Upper lobe of left lung (tissue), 6 donors: Measurements from ENCODE around the gene VAV3. TPM values are rescaled to one million over a fixed set of nuclear protein-coding genes. Genes with fewer than 3 reads are reported as not detected.

Experiments
- ATAC-seq, 2 donors: fragments of 200-7000 bp; cut with Tn5 transposase; one replicate each; pipeline ENCODE4 v1.9.1; 2022; ENCODE audit warnings: mild to moderate bottlenecking in 2 of 2, moderate library complexity in 2 of 2; ENCODE audit not compliant: low FRiP score in 2 of 2
- DNase-seq, 2 donors: peaks; one replicate each; pipeline ENCODE4 v3.0.0-alpha.2; 2019 to 2020
- H3K27ac ChIP-seq, 4 donors: fragments of 200-600 bp; sonication (generic); one replicate each; pipeline ENCODE4 v1.5.1; 2016 to 2019
- H3K27me3 ChIP-seq, 4 donors: fragments of 200-600 bp; sonication (generic); one replicate each; pipeline ENCODE4 v1.5.1; 2017 to 2019
- H3K36me3 ChIP-seq, 4 donors: fragments of 200-600 bp; sonication (generic); one replicate each; pipeline ENCODE4 v1.5.1; 2016 to 2019
- H3K4me1 ChIP-seq, 4 donors: fragments of 200-600 bp; sonication (generic); one replicate each; pipeline ENCODE4 v1.5.1; 2018 to 2019
- H3K4me3 ChIP-seq, 4 donors: fragments of 200-600 bp; sonication (generic); one replicate each; pipeline ENCODE4 v1.5.1; 2017 to 2019; ENCODE audit warnings: mild to moderate bottlenecking in 2 of 4, moderate library complexity in 1 of 4
- H3K9me3 ChIP-seq, 4 donors: fragments of 200-600 bp; sonication (generic); one replicate each; pipeline ENCODE4 v1.5.1; 2018 to 2019
- CTCF ChIP-seq, 6 experiments: fragments of 450-650 bp in 4 of 6; fragments of 200-600 bp in 2 of 6; sonication (generic) in 2 of 6; IDR thresholded peaks; one replicate each; pipeline ENCODE4 v1.5.1; 2016 to 2019; ENCODE audit warnings: antibody characterized with exemption in 6 of 6
- EP300 ChIP-seq, 4 donors: sonication (generic); formaldehyde crosslinking; IDR thresholded peaks; one replicate each; pipeline ENCODE4 v1.5.1; 2017; ENCODE audit warnings: antibody characterized with exemption in 4 of 4, control low read depth in 2 of 4
- POLR2A ChIP-seq, 4 donors: fragments of 450-650 bp; IDR thresholded peaks; one replicate each; pipeline ENCODE4 v1.5.1; 2016 to 2017; ENCODE audit warnings: antibody characterized with exemption in 4 of 4, mild to moderate bottlenecking in 2 of 4
- POLR2AphosphoS5 ChIP-seq, 2 donors: sonication (generic); formaldehyde crosslinking; IDR thresholded peaks; one replicate each; pipeline ENCODE4 v1.5.1; 2017; ENCODE audit warnings: antibody characterized with exemption in 2 of 2
- WGBS, 2 donors: methylation state at CpG; one replicate each; pipeline ENCODE4 v1.1.5; 2017 to 2018; 5-methylcytosine and 5-hydroxymethylcytosine counted together
- total RNA-seq, 6 donors: library from RNA; depleted of rRNA in 4 of 6; stranded (reverse); fragments of >200 nt in 4 of 6; gene quantifications; one replicate each; pipeline versions ENCODE4 v1.1.0 to v1.2.1, GENCODE V29; 2016 to 2021
- donor health status: DM: no; HTN: no; CAD: no; lungs with moderate emphysema.
- donor health status: DM: no; HTN: yes; CAD: no; lungs with severe emphysema.

The VAV3 gene
- total RNA-seq, 6 donors from 2014 or later, result 5.9 to 13.6 (median 7.8) TPM

GRCh38 chr1:107618539-107618938 lies 346.4 kb downstream of the VAV3 start:
- H3K9me3 ChIP-seq, result no peaks in the 10 kb centered on the region
- H3K36me3 ChIP-seq, result no peaks in the 10 kb centered on the region
- no peak overlapping the region for H3K4me3 ChIP-seq
- H3K27me3 ChIP-seq, result no peaks in the 10 kb centered on the region
- ATAC-seq (no peak), DNase-seq (no peak)
- no peak overlapping the region for H3K27ac ChIP-seq
- no peaks in the 10 kb centered on the region for H3K4me1 ChIP-seq
- TF ChIP-seq POLR2AphosphoS5 (IDR thresholded peaks at IDR 0.05) (no peak), CTCF (IDR thresholded peaks at IDR 0.05) (no peak), EP300 (IDR thresholded peaks at IDR 0.05) (no peak), POLR2A (IDR thresholded peaks at IDR 0.05) (no peak)

- TF ChIP-seq EP300 (IDR thresholded peaks at IDR 0.05) (no peak), CTCF (IDR thresholded peaks at IDR 0.05) (no peak), POLR2A (IDR thresholded peaks at IDR 0.05) (no peak), POLR2AphosphoS5 (IDR thresholded peaks at IDR 0.05) (no peak)
- H3K4me1 ChIP-seq, result no peaks in the 10 kb centered on the region
- no peak for ATAC-seq
- WGBS, 2 donors, result 91 to 93% methylated on average over 7 to 8 of the region's 8 CpGs
- H3K36me3 ChIP-seq, result no peaks in the 10 kb centered on the region
- peak in 1 of 2 donors; percentile 3 for DNase-seq
- no peaks in the 10 kb centered on the region for H3K27me3 ChIP-seq
- H3K4me3 ChIP-seq, result no peak overlapping the region
- no peak overlapping the region for H3K27ac ChIP-seq
- H3K9me3 ChIP-seq, result peaks cover 0 to 3% (median 0%) of the 10 kb centered on the region in 4 donors
Observed at GRCh38 chr1:107617921-107618320, 347.1 kb downstream of the VAV3 start.

GRCh38 chr1:107617456-107617855 lies 347.5 kb downstream of the VAV3 start:
- DNase-seq, result no peak
- Histone ChIP-seq H3K36me3 (no peaks in the 10 kb centered on the region), H3K27me3 (no peaks in the 10 kb centered on the region), H3K27ac (no peak overlapping the region), H3K9me3 (peaks cover 0 to 6% (median under 1%) of the 10 kb centered on the region in 4 donors), H3K4me1 (no peaks in the 10 kb centered on the region), H3K4me3 (no peak overlapping the region)
- ATAC-seq, result no peak
- no peak for TF ChIP-seq EP300 (IDR thresholded peaks at IDR 0.05)

GRCh38 chr1:107609808-107610207 lies 355.2 kb downstream of the VAV3 start:
- no peak for ATAC-seq
- DNase-seq, result no peak
- 90 to 94% methylated on average over 1 of the region's 1 CpG for WGBS, 2 donors
- TF ChIP-seq POLR2AphosphoS5 (IDR thresholded peaks at IDR 0.05) (no peak), CTCF (IDR thresholded peaks at IDR 0.05) (no peak), POLR2A (IDR thresholded peaks at IDR 0.05) (no peak)
- Histone ChIP-seq H3K4me1 (no peaks in the 10 kb centered on the region), H3K4me3 (no peak overlapping the region), H3K27ac (no peak overlapping the region), H3K36me3 (no peaks in the 10 kb centered on the region), H3K27me3 (no peaks in the 10 kb centered on the region), H3K9me3 (peaks cover 0 to 6% (median 2%) of the 10 kb centered on the region in 4 donors)

- TF ChIP-seq EP300 (IDR thresholded peaks at IDR 0.05) (no peak), POLR2A (IDR thresholded peaks at IDR 0.05) (no peak), POLR2AphosphoS5 (IDR thresholded peaks at IDR 0.05) (no peak), CTCF (IDR thresholded peaks at IDR 0.05) (no peak)
- ATAC-seq (no peak), DNase-seq (no peak)
- Histone ChIP-seq H3K4me3 (no peak overlapping the region), H3K4me1 (no peaks in the 10 kb centered on the region), H3K36me3 (no peaks in the 10 kb centered on the region), H3K27ac (no peak overlapping the region), H3K27me3 (no peaks in the 10 kb centered on the region), H3K9me3 (no peaks in the 10 kb centered on the region)
Observed at GRCh38 chr1:107604825-107605224, 360.2 kb downstream of the VAV3 start.
